Measurements from ENCODE around the gene HSPH1. TPM values are rescaled to one million over a fixed set of nuclear protein-coding genes. Genes with fewer than 3 reads are reported as not detected.
A peak's percentile ranks its signal among the peaks of the same experiment; 100 is the strongest.

HSPH1 gene
- total RNA-seq, 1 donor from 2014 or later: 122 TPM

- Mint-ChIP-seq H3K27ac (no peak overlapping the region), H3K27me3 (peaks cover 4% of the 10 kb centered on the region), H3K9me3 (ENCODE audit: low read depth) (no peaks in the 10 kb centered on the region), H3K4me3 (ENCODE audit: low read depth) (no peak overlapping the region), H3K36me3 (ENCODE audit: insufficient read depth) (no peaks in the 10 kb centered on the region), H3K4me1 (ENCODE audit: low read depth) (peaks cover 13% of the 10 kb centered on the region)
- DNase-seq (ENCODE audit: low spot score, unreplicated experiment): no peak
- TF ChIP-seq, protein P1, sequence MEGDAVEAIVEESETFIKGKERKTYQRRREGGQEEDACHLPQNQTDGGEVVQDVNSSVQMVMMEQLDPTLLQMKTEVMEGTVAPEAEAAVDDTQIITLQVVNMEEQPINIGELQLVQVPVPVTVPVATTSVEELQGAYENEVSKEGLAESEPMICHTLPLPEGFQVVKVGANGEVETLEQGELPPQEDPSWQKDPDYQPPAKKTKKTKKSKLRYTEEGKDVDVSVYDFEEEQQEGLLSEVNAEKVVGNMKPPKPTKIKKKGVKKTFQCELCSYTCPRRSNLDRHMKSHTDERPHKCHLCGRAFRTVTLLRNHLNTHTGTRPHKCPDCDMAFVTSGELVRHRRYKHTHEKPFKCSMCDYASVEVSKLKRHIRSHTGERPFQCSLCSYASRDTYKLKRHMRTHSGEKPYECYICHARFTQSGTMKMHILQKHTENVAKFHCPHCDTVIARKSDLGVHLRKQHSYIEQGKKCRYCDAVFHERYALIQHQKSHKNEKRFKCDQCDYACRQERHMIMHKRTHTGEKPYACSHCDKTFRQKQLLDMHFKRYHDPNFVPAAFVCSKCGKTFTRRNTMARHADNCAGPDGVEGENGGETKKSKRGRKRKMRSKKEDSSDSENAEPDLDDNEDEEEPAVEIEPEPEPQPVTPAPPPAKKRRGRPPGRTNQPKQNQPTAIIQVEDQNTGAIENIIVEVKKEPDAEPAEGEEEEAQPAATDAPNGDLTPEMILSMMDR (IDR thresholded peaks at IDR 0.05; ENCODE audit: unreplicated experiment): no peak
These were observed 42.9 kb upstream of the HSPH1 start for GRCh38 chr13:31204592-31204991.

GRCh38 chr13:31201341-31202031 is 39.8 kb upstream of the HSPH1 start:
- DNase-seq (ENCODE audit: low spot score, unreplicated experiment): no peak
- Mint-ChIP-seq H3K27me3 (peaks cover 6% of the 10 kb centered on the region), H3K27ac (no peak overlapping the region), H3K9me3 (ENCODE audit: low read depth) (no peaks in the 10 kb centered on the region), H3K4me3 (ENCODE audit: low read depth) (peak overlapping the region; percentile 77), H3K4me1 (ENCODE audit: low read depth) (peaks cover 18% of the 10 kb centered on the region), H3K36me3 (ENCODE audit: insufficient read depth) (no peaks in the 10 kb centered on the region)
- TF ChIP-seq, protein P1 (IDR thresholded peaks at IDR 0.05; ENCODE audit: unreplicated experiment): no peak

DNA sequence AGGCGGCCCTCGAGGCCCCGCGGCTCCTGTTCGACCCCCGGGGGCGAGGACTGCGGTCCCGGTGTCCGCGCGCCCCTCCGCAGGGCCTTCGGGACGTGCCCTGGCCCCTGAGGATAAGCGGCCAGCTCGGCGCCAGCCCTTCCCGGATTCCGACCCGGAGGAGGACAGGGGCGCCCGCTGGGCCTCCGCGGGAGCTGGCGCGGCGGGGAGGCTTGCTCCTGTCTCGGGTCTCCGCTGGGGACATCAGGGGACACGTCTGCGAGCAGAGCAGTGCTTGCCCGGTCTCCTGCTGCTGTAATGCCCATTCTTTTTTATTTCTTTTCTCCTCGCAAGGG is 38.9 kb upstream of the HSPH1 start:
- TF ChIP-seq, protein P1 (IDR thresholded peaks at IDR 0.05; ENCODE audit: unreplicated experiment): no peak
- Mint-ChIP-seq H3K27me3 (peaks cover 7% of the 10 kb centered on the region), H3K9me3 (ENCODE audit: low read depth) (no peaks in the 10 kb centered on the region), H3K4me1 (ENCODE audit: low read depth) (peaks cover 18% of the 10 kb centered on the region), H3K36me3 (ENCODE audit: insufficient read depth) (no peaks in the 10 kb centered on the region), H3K27ac (peak overlapping the region; percentile 89), H3K4me3 (ENCODE audit: low read depth) (peak overlapping the region; percentile 77)
- DNase-seq (ENCODE audit: low spot score, unreplicated experiment): peak; percentile 53

DNA sequence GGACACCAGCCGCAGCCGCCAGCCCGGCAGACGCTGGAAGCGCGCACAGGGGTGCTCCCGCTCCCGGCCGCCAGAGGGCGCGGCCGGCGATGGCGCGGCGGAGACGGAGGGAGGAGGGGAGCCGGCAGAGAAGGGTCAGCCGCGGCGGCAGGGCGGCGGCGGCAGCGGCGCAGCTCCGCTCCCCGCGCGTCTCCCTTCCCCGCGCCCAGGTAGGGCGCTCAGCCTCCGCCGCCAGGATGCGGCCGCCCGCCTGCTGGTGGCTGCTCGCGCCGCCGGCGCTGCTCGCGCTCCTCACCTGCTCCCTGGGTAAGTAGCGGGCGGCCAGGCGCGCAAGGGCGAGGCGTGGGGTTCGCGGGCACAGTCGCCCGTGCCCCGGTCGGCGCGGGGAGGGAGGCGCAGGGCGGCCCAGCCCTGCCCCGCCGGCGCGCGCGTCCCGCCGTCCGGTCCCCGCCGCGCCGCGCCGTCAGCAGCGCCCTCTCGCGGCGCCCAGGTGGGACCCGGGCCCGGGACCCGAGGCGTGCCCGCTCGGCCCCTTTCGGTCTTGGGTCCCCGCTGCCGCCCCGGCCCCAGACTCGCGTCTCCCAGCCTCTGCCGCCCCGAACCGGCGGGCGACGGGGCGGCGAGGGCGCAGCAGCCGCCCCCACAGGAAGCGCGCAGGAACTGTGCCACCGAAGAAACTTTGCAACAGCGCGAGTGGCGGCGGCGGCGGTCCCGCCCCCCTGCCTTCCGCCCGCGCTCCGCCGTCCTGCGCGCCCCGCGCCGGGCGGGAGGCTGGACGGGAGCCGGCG is 38.3 kb upstream of the HSPH1 start, which contains the start of gene B3GLCT:
Gene B3GLCT, plus strand, starts transcription at position 127 of the 788 bp plus-strand sequence. Its CDS starts 110 bp downstream, at position 237.
- no peaks in the 10 kb centered on the region for H3K36me3 Mint-ChIP-seq (ENCODE audit: insufficient read depth)
- H3K27me3 Mint-ChIP-seq: peaks cover 10% of the 10 kb centered on the region
- H3K4me1 Mint-ChIP-seq (ENCODE audit: low read depth): peaks cover 18% of the 10 kb centered on the region
- H3K9me3 Mint-ChIP-seq (ENCODE audit: low read depth): no peaks in the 10 kb centered on the region
- H3K4me3 Mint-ChIP-seq (ENCODE audit: low read depth): peak within 1 kb of the TSS; percentile 77
- DNase-seq (ENCODE audit: low spot score, unreplicated experiment): peak; percentile 85
- peak within 1 kb of the TSS; percentile 89 for H3K27ac Mint-ChIP-seq
- TF ChIP-seq, protein P1 (IDR thresholded peaks at IDR 0.05; ENCODE audit: unreplicated experiment): peak; percentile 92

GRCh38 chr13:31199527-31199848 is 37.8 kb upstream of the HSPH1 start:
- H3K4me1 Mint-ChIP-seq (ENCODE audit: low read depth): peaks cover 16% of the 10 kb centered on the region
- TF ChIP-seq, protein P1 (IDR thresholded peaks at IDR 0.05; ENCODE audit: unreplicated experiment): no peak
- no peaks in the 10 kb centered on the region for H3K9me3 Mint-ChIP-seq (ENCODE audit: low read depth)
- DNase-seq (ENCODE audit: low spot score, unreplicated experiment): no peak
- H3K27ac Mint-ChIP-seq: peak overlapping the region; percentile 69
- H3K36me3 Mint-ChIP-seq (ENCODE audit: insufficient read depth): no peaks in the 10 kb centered on the region
- peaks cover 13% of the 10 kb centered on the region for H3K27me3 Mint-ChIP-seq
- peak overlapping the region; percentile 74 for H3K4me3 Mint-ChIP-seq (ENCODE audit: low read depth)
